ENCODE results near the gene MALRD1. TPM values are rescaled to one million over a fixed set of nuclear protein-coding genes. Genes with fewer than 3 reads are reported as not detected.

Gene MALRD1
- total RNA-seq, 2 experiments from 2014 or later: 0.29 to 0.41 TPM

GRCh38 chr10:19212590-19212989, 164.0 kb downstream of the MALRD1 start:
- no peak for ATAC-seq
- H3K9me3 Mint-ChIP-seq: peaks cover 1% of the 10 kb centered on the region
- TF ChIP-seq CTCF (IDR thresholded peaks at IDR 0.05): no peak
- intact Hi-C loops (cut with micrococcal nuclease): no loop called here
- H3K27ac Mint-ChIP-seq: no peak overlapping the region
- no peak for DNase-seq
- ChIA-PET POLR2A (no interaction called here), CTCF (no interaction called here)
- H3K4me1 Mint-ChIP-seq (ENCODE audit: low read depth): no peaks in the 10 kb centered on the region
- no peaks in the 10 kb centered on the region for H3K27me3 Mint-ChIP-seq
- H3K36me3 Mint-ChIP-seq (ENCODE audit: low read depth): no peaks in the 10 kb centered on the region
- no peak overlapping the region for H3K4me3 Mint-ChIP-seq

- Mint-ChIP-seq H3K36me3 (ENCODE audit: low read depth) (no peaks in the 10 kb centered on the region), H3K9me3 (peaks cover 15% of the 10 kb centered on the region), H3K4me1 (ENCODE audit: low read depth) (no peaks in the 10 kb centered on the region), H3K27ac (no peak overlapping the region), H3K27me3 (no peaks in the 10 kb centered on the region), H3K4me3 (no peak overlapping the region)
- intact Hi-C loops (cut with micrococcal nuclease): no loop called here
- ChIA-PET CTCF (no interaction called here), POLR2A (no interaction called here)
- DNase-seq (no peak), ATAC-seq (no peak)
- TF ChIP-seq CTCF (IDR thresholded peaks at IDR 0.05): no peak
These were observed 172.6 kb downstream of the MALRD1 start for GRCh38 chr10:19221216-19221615.

- Mint-ChIP-seq H3K36me3 (ENCODE audit: low read depth) (no peaks in the 10 kb centered on the region), H3K27me3 (no peaks in the 10 kb centered on the region), H3K9me3 (peaks cover 22% of the 10 kb centered on the region), H3K27ac (no peak overlapping the region), H3K4me1 (ENCODE audit: low read depth) (no peaks in the 10 kb centered on the region), H3K4me3 (no peak overlapping the region)
- no peak for ATAC-seq
- intact Hi-C loops (cut with micrococcal nuclease): no loop called here
- CTCF ChIA-PET: no interaction called here
- POLR2A ChIA-PET: no interaction called here
- no peak for TF ChIP-seq CTCF (IDR thresholded peaks at IDR 0.05)
- no peak for DNase-seq
These were observed 177.4 kb downstream of the MALRD1 start for GRCh38 chr10:19226025-19226424.

- no peaks in the 10 kb centered on the region for H3K4me1 Mint-ChIP-seq (ENCODE audit: low read depth)
- POLR2A ChIA-PET: no interaction called here
- TF ChIP-seq CTCF (IDR thresholded peaks at IDR 0.05): no peak
- DNase-seq: no peak
- intact Hi-C loops (cut with micrococcal nuclease): no loop called here
- no peaks in the 10 kb centered on the region for H3K36me3 Mint-ChIP-seq (ENCODE audit: low read depth)
- no peak overlapping the region for H3K4me3 Mint-ChIP-seq
- CTCF ChIA-PET: no interaction called here
- H3K27ac Mint-ChIP-seq: no peak overlapping the region
- peaks cover 12% of the 10 kb centered on the region for H3K9me3 Mint-ChIP-seq
- no peak for ATAC-seq
- H3K27me3 Mint-ChIP-seq: no peaks in the 10 kb centered on the region
These were observed 182.4 kb downstream of the MALRD1 start for GRCh38 chr10:19231034-19231433.

- Mint-ChIP-seq H3K36me3 (ENCODE audit: low read depth) (no peaks in the 10 kb centered on the region), H3K27me3 (no peaks in the 10 kb centered on the region), H3K4me3 (no peak overlapping the region), H3K27ac (no peak overlapping the region), H3K4me1 (ENCODE audit: low read depth) (no peaks in the 10 kb centered on the region), H3K9me3 (peaks cover 6% of the 10 kb centered on the region)
- ATAC-seq (no peak), DNase-seq (no peak)
- no peak for TF ChIP-seq CTCF (IDR thresholded peaks at IDR 0.05)
- ChIA-PET POLR2A (no interaction called here), CTCF (no interaction called here)
- intact Hi-C loops (cut with micrococcal nuclease): no loop called here
These were observed 197.5 kb downstream of the MALRD1 start for GRCh38 chr10:19245889-19246752.
